H9 (cell line): ENCODE data around the gene SHISA9. TPM values are rescaled to one million over a fixed set of nuclear protein-coding genes. Genes with fewer than 3 reads are reported as not detected.

ENCODE experiments used
- DNase-seq: peaks from one replicate; pipeline ENCODE4 v3.0.0-alpha.2; 2017
- H2AFZ ChIP-seq: one replicate; pipeline ENCODE4 v1.6.1; 2013; ENCODE audit warnings: mild to moderate bottlenecking, low read length, control low read depth, moderate library complexity
- H2AK5ac ChIP-seq: 2 replicates; pipeline ENCODE4 v1.6.1; 2013; ENCODE audit warnings: low read length, control low read depth, mixed read lengths; ENCODE audit not compliant: insufficient read length
- H2BK120ac ChIP-seq: one replicate; pipeline ENCODE4 v1.6.1; 2013; ENCODE audit warnings: low read depth, mild to moderate bottlenecking, low read length, control low read depth, inconsistent platforms; ENCODE audit not compliant: poor library complexity, severe bottlenecking
- H2BK12ac ChIP-seq: 2 replicates; pipeline ENCODE4 v1.6.1; 2013; ENCODE audit warnings: low read length, control low read depth, mixed read lengths, low read depth; ENCODE audit not compliant: insufficient read length
- H2BK15ac ChIP-seq: 2 replicates; pipeline ENCODE4 v1.6.1; 2013; ENCODE audit warnings: low read depth, low read length, control low read depth
- H2BK20ac ChIP-seq: one replicate; pipeline ENCODE4 v1.6.1; 2013; ENCODE audit warnings: low read depth, mild to moderate bottlenecking, low read length, control low read depth, inconsistent platforms; ENCODE audit not compliant: poor library complexity, severe bottlenecking
- H2BK5ac ChIP-seq: 2 replicates; pipeline ENCODE4 v1.6.1; 2013; ENCODE audit warnings: low read length, control low read depth, mixed read lengths; ENCODE audit not compliant: insufficient read length
- H3K14ac ChIP-seq: 2 replicates; pipeline ENCODE4 v1.6.1; 2013; ENCODE audit warnings: low read length, control low read depth; ENCODE audit not compliant: insufficient read depth
- H3K18ac ChIP-seq: 2 replicates; pipeline ENCODE4 v1.6.1; 2013; ENCODE audit warnings: low read depth, mild to moderate bottlenecking, mixed read lengths, low read length, control low read depth; ENCODE audit not compliant: insufficient read length
- H3K23ac ChIP-seq: 2 replicates; pipeline ENCODE4 v1.6.1; 2013; ENCODE audit warnings: low read length, control low read depth, mixed read lengths, low read depth; ENCODE audit not compliant: insufficient read length
- H3K23me2 ChIP-seq: 2 replicates; pipeline ENCODE4 v1.6.1; 2013; ENCODE audit warnings: low read depth, mild to moderate bottlenecking, mixed read lengths, low read length, control low read depth; ENCODE audit not compliant: insufficient read length, poor library complexity, severe bottlenecking
- H3K27ac ChIP-seq: 2 replicates; pipeline ENCODE4 v1.5.1; 2013; ENCODE audit warnings: low read length, control low read depth, mixed read lengths, low read depth; ENCODE audit not compliant: insufficient read length
- H3K27me3 ChIP-seq: 2 replicates; pipeline ENCODE4 v1.6.1; 2013; ENCODE audit warnings: low read length, control low read depth, inconsistent platforms; ENCODE audit not compliant: insufficient read depth
- H3K4ac ChIP-seq: 2 replicates; pipeline ENCODE4 v1.6.1; 2013; ENCODE audit warnings: low read depth, mild to moderate bottlenecking, control low read depth, inconsistent platforms, low read length, moderate library complexity
- H3K4me1 ChIP-seq: 2 replicates; pipeline ENCODE4 v1.6.1; 2013; ENCODE audit warnings: low read length, control low read depth, inconsistent platforms; ENCODE audit not compliant: insufficient read depth
- H3K4me2 ChIP-seq: 2 replicates; pipeline ENCODE4 v1.6.1; 2013; ENCODE audit warnings: low read length, control low read depth, mixed read lengths; ENCODE audit not compliant: insufficient read length, insufficient read depth
- H3K56ac ChIP-seq: 2 replicates; pipeline ENCODE4 v1.6.1; 2013; ENCODE audit warnings: low read depth, mild to moderate bottlenecking, mixed read lengths, low read length, control low read depth; ENCODE audit not compliant: insufficient read length
- H3K79me1 ChIP-seq: 2 replicates; pipeline ENCODE4 v1.6.1; 2013; ENCODE audit warnings: low read depth, mild to moderate bottlenecking, moderate library complexity, low read length, control low read depth, inconsistent platforms; ENCODE audit not compliant: insufficient read depth, poor library complexity, severe bottlenecking
- H3K79me2 ChIP-seq: 2 replicates; pipeline ENCODE4 v1.6.1; 2013; ENCODE audit warnings: low read length, control low read depth, inconsistent platforms; ENCODE audit not compliant: insufficient read depth
- H3K9ac ChIP-seq: 2 replicates; pipeline ENCODE4 v1.6.1; 2013; ENCODE audit warnings: low read length, control low read depth, mixed read lengths; ENCODE audit not compliant: insufficient read length; ENCODE audit errors: extremely low read depth
- H3K9me3 ChIP-seq: one replicate; pipeline ENCODE4 v1.6.1; 2013; ENCODE audit warnings: low read depth, low read length, inconsistent platforms; ENCODE audit not compliant: control insufficient read depth
- H3T11ph ChIP-seq: one replicate; pipeline ENCODE4 v1.6.1; 2013; ENCODE audit warnings: mild to moderate bottlenecking, low read length, control low read depth, inconsistent platforms
- H4K20me1 ChIP-seq: one replicate; pipeline ENCODE4 v1.6.1; 2013; ENCODE audit not compliant: control insufficient read depth, insufficient read length, insufficient read depth
- H4K5ac ChIP-seq: 2 replicates; pipeline ENCODE4 v1.6.1; 2013; ENCODE audit warnings: low read depth, mild to moderate bottlenecking, mixed read lengths, low read length, control low read depth; ENCODE audit not compliant: insufficient read length
- H4K8ac ChIP-seq: replicated peaks from 2 replicates; pipeline ENCODE4 v1.6.1; 2013; ENCODE audit warnings: low read length, control low read depth, mixed read lengths, low read depth; ENCODE audit not compliant: insufficient read length
- H4K91ac ChIP-seq: 2 replicates; pipeline ENCODE4 v1.6.1; 2013; ENCODE audit warnings: low read depth, mild to moderate bottlenecking, moderate library complexity, mixed read lengths, low read length, control low read depth; ENCODE audit not compliant: insufficient read length
- H3K27ac Mint-ChIP-seq, 3 experiments: 2 replicates in 2 of 3; 3 replicates in 1 of 3; pipeline ENCODE4 v1.8.0; 2020 to 2021; ENCODE audit warnings: mixed read lengths in 3 of 3, mild to moderate bottlenecking in 1 of 3, moderate library complexity in 1 of 3
- H3K27me3 Mint-ChIP-seq: 2 replicates; pipeline ENCODE4 v1.8.0; 2021; ENCODE audit warnings: low read depth, mild to moderate bottlenecking, moderate library complexity, mixed read lengths
- H3K36me3 Mint-ChIP-seq, 3 experiments: 2 replicates in 2 of 3; 3 replicates in 1 of 3; pipeline ENCODE4 v1.8.0; 2020 to 2021; ENCODE audit warnings: low read depth in 3 of 3, mixed read lengths in 3 of 3; ENCODE audit not compliant: insufficient read depth in 1 of 3
- H3K4me1 Mint-ChIP-seq, 2 experiments: 2 replicates each; pipeline ENCODE4 v1.8.0; 2020; ENCODE audit warnings: mixed read lengths in 2 of 2
- H3K4me3 Mint-ChIP-seq, 2 experiments: 2 replicates in 1 of 2; 3 replicates in 1 of 2; pipeline ENCODE4 v1.8.0; 2020 to 2021; ENCODE audit warnings: mild to moderate bottlenecking in 2 of 2, mixed read lengths in 2 of 2, moderate library complexity in 1 of 2
- H3K9me3 Mint-ChIP-seq, 2 experiments: 2 replicates in 1 of 2; 3 replicates in 1 of 2; pipeline ENCODE4 v1.8.0; 2020; ENCODE audit warnings: mild to moderate bottlenecking in 2 of 2, mixed read lengths in 2 of 2, moderate library complexity in 1 of 2
- CTCF ChIP-seq: fragments of 200-600 bp; sonication (generic); conservative IDR thresholded peaks from 3 replicates; pipeline ENCODE4 v1.8.0; 2021; ENCODE audit warnings: antibody characterized with exemption, mild to moderate bottlenecking
- WGBS: extraction: QIAGEN DNeasy Blood & Tissue Kit; methylation state at CpG from one replicate; pipeline ENCODE4 v1.1.7; 2013; ENCODE audit warnings: missing lambda C conversion rate, low lambda C conversion rate, mixed read lengths; ENCODE audit not compliant: insufficient read length; ENCODE audit errors: extremely low coverage; 5-methylcytosine and 5-hydroxymethylcytosine counted together
- total RNA-seq: library from RNA; stranded (reverse); gene quantifications from 2 replicates; pipeline ENCODE4 v1.2.1, GENCODE V29; 2021

SHISA9 gene
- total RNA-seq, 1 experiment from 2014 or later, result 7.0 TPM

- no peak overlapping the region for H3K27ac Mint-ChIP-seq
- no peak overlapping the region for H3K56ac ChIP-seq
- H2BK20ac ChIP-seq, result no peak overlapping the region
- no peak for TF ChIP-seq CTCF
- no peak overlapping the region for H2AK5ac ChIP-seq
- no peaks in the 10 kb centered on the region for H3K79me1 ChIP-seq
- no peaks in the 10 kb centered on the region for H3K27me3 ChIP-seq
- H3K79me2 ChIP-seq, result no peaks in the 10 kb centered on the region
- H4K5ac ChIP-seq, result no peak overlapping the region
- H3K9me3 Mint-ChIP-seq, result peaks cover 10 to 14% of the 10 kb centered on the region in 2 experiments
- H4K20me1 ChIP-seq, result no peaks in the 10 kb centered on the region
- no peaks in the 10 kb centered on the region for H3K9me3 ChIP-seq
- no peak overlapping the region for H2BK15ac ChIP-seq
- H3K4me2 ChIP-seq, result no peak overlapping the region
- H3T11ph ChIP-seq, result no peak overlapping the region
- peaks cover 3% of the 10 kb centered on the region for H3K4me1 ChIP-seq
- peaks cover 9 to 14% (median 9%) of the 10 kb centered on the region in 3 experiments for H3K36me3 Mint-ChIP-seq
- WGBS, result no CpG with 5 or more reads among the region's 2 CpGs
- H4K91ac ChIP-seq, result no peak overlapping the region
- H2AFZ ChIP-seq, result no peak overlapping the region
- H3K9ac ChIP-seq, result no peak overlapping the region
- H2BK12ac ChIP-seq, result no peak overlapping the region
- H3K4me3 Mint-ChIP-seq, result no peak overlapping the region
- no peak overlapping the region for H4K8ac ChIP-seq
- H3K18ac ChIP-seq, result no peak overlapping the region
- no peak for DNase-seq
- no peak overlapping the region for H2BK120ac ChIP-seq
- H3K23me2 ChIP-seq, result no peaks in the 10 kb centered on the region
- H3K4ac ChIP-seq, result no peak overlapping the region
- no peak overlapping the region for H3K27ac ChIP-seq
- peaks cover 26 to 38% of the 10 kb centered on the region in 2 experiments for H3K4me1 Mint-ChIP-seq
- no peak overlapping the region for H3K23ac ChIP-seq
- H2BK5ac ChIP-seq, result no peak overlapping the region
- peaks cover under 1% of the 10 kb centered on the region; the same call in 1 of the 2 replicates for H3K27me3 Mint-ChIP-seq
- no peak overlapping the region for H3K14ac ChIP-seq
Observed at GRCh38 chr16:13095061-13095460, 193.7 kb downstream of the SHISA9 start.
